Activated T-helper 17 cell treated with anti-CD3 and anti-CD28 coated beads, Interleukin-2, amount 50 U/mL, for 72 hours (primary cell): ENCODE data around the gene CCDC85B. TPM values are rescaled to one million over a fixed set of nuclear protein-coding genes. Genes with fewer than 3 reads are reported as not detected.
"Not testable (repeated sequence)": the region's sequence is repeated elsewhere in the genome, so short reads cannot be mapped to it uniquely, and the experiment has no call there.

Experiments
- ATAC-seq: fragments of 150-1000 bp; cut with Tn5 transposase; replicated peaks from 2 replicates; pipeline ENCODE4 v1.10.0; 2021; ENCODE audit warnings: mild to moderate bottlenecking, moderate library complexity
- H3K27ac Mint-ChIP-seq: one replicate; pipeline ENCODE4 v1.8.0; 2022; ENCODE audit warnings: mixed read lengths
- H3K27me3 Mint-ChIP-seq: one replicate; pipeline ENCODE4 v1.8.0; 2022; ENCODE audit warnings: mixed read lengths
- H3K36me3 Mint-ChIP-seq: one replicate; pipeline ENCODE4 v1.8.0; 2022; ENCODE audit warnings: low read depth, mild to moderate bottlenecking, mixed read lengths
- H3K4me1 Mint-ChIP-seq: one replicate; pipeline ENCODE4 v1.8.0; 2022; ENCODE audit warnings: mixed read lengths
- H3K4me3 Mint-ChIP-seq: one replicate; pipeline ENCODE4 v1.8.0; 2022; ENCODE audit warnings: mild to moderate bottlenecking, mixed read lengths
- H3K9me3 Mint-ChIP-seq: one replicate; pipeline ENCODE4 v1.8.0; 2022; ENCODE audit warnings: mixed read lengths
- total RNA-seq, 2 donors: library from RNA; stranded (reverse); gene quantifications; one replicate each; pipeline ENCODE4 v1.2.3, GENCODE V29; 2022

The CCDC85B gene
- total RNA-seq, 2 donors from 2014 or later, result 21.0 to 37.2 TPM

GRCh38 chr11:65885231-65885630 lies 5.2 kb upstream of the CCDC85B start:
- Mint-ChIP-seq H3K9me3 (no peaks in the 10 kb centered on the region), H3K27ac (peak overlapping the region; percentile 76), H3K4me1 (peaks cover 35% of the 10 kb centered on the region)

GRCh38 chr11:65885808-65886536 lies 4.5 kb upstream of the CCDC85B start:
- Mint-ChIP-seq H3K9me3 (no peaks in the 10 kb centered on the region), H3K36me3 (peaks cover 55% of the 10 kb centered on the region), H3K4me1 (peaks cover 31% of the 10 kb centered on the region), H3K27ac (no peak overlapping the region), H3K27me3 (no peaks in the 10 kb centered on the region), H3K4me3 (peak overlapping the region; percentile 92)
- no peak for ATAC-seq

More at GRCh38 chr11:65885231-65885630, 5.2 kb upstream of the CCDC85B start:
- no peaks in the 10 kb centered on the region for H3K27me3 Mint-ChIP-seq
- peaks cover 55% of the 10 kb centered on the region for H3K36me3 Mint-ChIP-seq
- no peak overlapping the region for H3K4me3 Mint-ChIP-seq
- ATAC-seq, result no peak

- Mint-ChIP-seq H3K36me3 (peaks cover 65% of the 10 kb centered on the region), H3K4me1 (peaks cover 32% of the 10 kb centered on the region), H3K4me3 (peak overlapping the region; percentile 92), H3K27me3 (no peaks in the 10 kb centered on the region), H3K9me3 (no peaks in the 10 kb centered on the region), H3K27ac (peak overlapping the region; percentile 88)
- no peak for ATAC-seq
Measured at GRCh38 chr11:65886826-65887722, 3.4 kb upstream of the CCDC85B start.

- Mint-ChIP-seq H3K4me1 (peaks cover 39% of the 10 kb centered on the region), H3K9me3 (no peaks in the 10 kb centered on the region), H3K4me3 (peak overlapping the region; percentile 92), H3K27ac (peak overlapping the region; percentile 88), H3K36me3 (peaks cover 72% of the 10 kb centered on the region), H3K27me3 (no peaks in the 10 kb centered on the region)
- ATAC-seq, result peak; percentile 1
Measured at GRCh38 chr11:65887723-65888162, 2.7 kb upstream of the CCDC85B start.

GRCh38 chr11:65888163-65888814 lies 2.2 kb upstream of the CCDC85B start, which contains the start of gene FIBP:
FIBP (minus strand) TSS chr11:65888471; CDS start chr11:65888418, 53 bp downstream.
- Mint-ChIP-seq H3K4me1 (peaks cover 40% of the 10 kb centered on the region), H3K4me3 (peak within 1 kb of the TSS; percentile 92), H3K27ac (peak within 1 kb of the TSS; percentile 88), H3K9me3 (no peaks in the 10 kb centered on the region), H3K27me3 (no peaks in the 10 kb centered on the region), H3K36me3 (peaks cover 76% of the 10 kb centered on the region)
- ATAC-seq, result peak; percentile 74

- H3K4me3 Mint-ChIP-seq, result peak overlapping the region; percentile 92
- peaks cover 51% of the 10 kb centered on the region for H3K4me1 Mint-ChIP-seq
- peak overlapping the region; percentile 66 for H3K27ac Mint-ChIP-seq
- no peak for ATAC-seq
- H3K27me3 Mint-ChIP-seq, result no peaks in the 10 kb centered on the region
- no peaks in the 10 kb centered on the region for H3K9me3 Mint-ChIP-seq
- peaks cover 76% of the 10 kb centered on the region for H3K36me3 Mint-ChIP-seq
Measured at GRCh38 chr11:65891219-65892136, 1.0 kb downstream of the CCDC85B start.

- peak overlapping the region; percentile 92 for H3K4me3 Mint-ChIP-seq
- not testable (repeated sequence) for ATAC-seq, H3K9me3 Mint-ChIP-seq, H3K27me3 Mint-ChIP-seq
- H3K36me3 Mint-ChIP-seq, result peaks cover 76% of the 10 kb centered on the region
- H3K4me1 Mint-ChIP-seq, result peaks cover 46% of the 10 kb centered on the region
- peak overlapping the region; percentile 66 for H3K27ac Mint-ChIP-seq
Measured at GRCh38 chr11:65892137-65892540, 1.7 kb downstream of the CCDC85B start.

- Mint-ChIP-seq H3K27ac (peak overlapping the region; percentile 66), H3K4me1 (peaks cover 46% of the 10 kb centered on the region), H3K9me3 (no peaks in the 10 kb centered on the region), H3K27me3 (no peaks in the 10 kb centered on the region), H3K4me3 (peak overlapping the region; percentile 92), H3K36me3 (peaks cover 80% of the 10 kb centered on the region)
- ATAC-seq, result no peak
Measured at GRCh38 chr11:65892661-65893317, 2.3 kb downstream of the CCDC85B start.

GRCh38 chr11:65894034-65894591 lies 3.6 kb downstream of the CCDC85B start:
- Mint-ChIP-seq H3K27me3 (no peaks in the 10 kb centered on the region), H3K9me3 (no peaks in the 10 kb centered on the region), H3K4me3 (peak overlapping the region; percentile 92), H3K36me3 (peaks cover 80% of the 10 kb centered on the region), H3K4me1 (peaks cover 40% of the 10 kb centered on the region), H3K27ac (peak overlapping the region; percentile 76)
- no peak for ATAC-seq

GRCh38 chr11:65895482-65895981 lies 5.1 kb downstream of the CCDC85B start:
- H3K4me3 Mint-ChIP-seq, result peak overlapping the region; percentile 88

GRCh38 chr11:65896034-65896999 lies 5.8 kb downstream of the CCDC85B start:
- H3K4me1 Mint-ChIP-seq, result peaks cover 27% of the 10 kb centered on the region
- peak overlapping the region; percentile 88 for H3K4me3 Mint-ChIP-seq
- ATAC-seq, result peak; percentile 14
- peaks cover 77% of the 10 kb centered on the region for H3K36me3 Mint-ChIP-seq
- H3K27me3 Mint-ChIP-seq, result no peaks in the 10 kb centered on the region
- peak overlapping the region; percentile 74 for H3K27ac Mint-ChIP-seq
- no peaks in the 10 kb centered on the region for H3K9me3 Mint-ChIP-seq

More at GRCh38 chr11:65895482-65895981, 5.1 kb downstream of the CCDC85B start:
- H3K9me3 Mint-ChIP-seq, result no peaks in the 10 kb centered on the region
- H3K4me1 Mint-ChIP-seq, result peaks cover 27% of the 10 kb centered on the region
- H3K27me3 Mint-ChIP-seq, result no peaks in the 10 kb centered on the region
- peaks cover 79% of the 10 kb centered on the region for H3K36me3 Mint-ChIP-seq
- ATAC-seq, result no peak
- peak overlapping the region; percentile 74 for H3K27ac Mint-ChIP-seq

- peaks cover 70% of the 10 kb centered on the region for H3K36me3 Mint-ChIP-seq
- ATAC-seq, result no peak
- H3K27ac Mint-ChIP-seq, result peak overlapping the region; percentile 74
- peak overlapping the region; percentile 88 for H3K4me3 Mint-ChIP-seq
- peaks cover 27% of the 10 kb centered on the region for H3K4me1 Mint-ChIP-seq
- no peaks in the 10 kb centered on the region for H3K27me3 Mint-ChIP-seq
- H3K9me3 Mint-ChIP-seq, result no peaks in the 10 kb centered on the region
Measured at GRCh38 chr11:65897020-65897471, 6.6 kb downstream of the CCDC85B start.
